ENCODE data around the gene RNF207. TPM values are rescaled to one million over a fixed set of nuclear protein-coding genes. Genes with fewer than 3 reads are reported as not detected.

The RNF207 gene
- total RNA-seq, 1 experiment from 2014 or later, result 9.2 TPM

DNA sequence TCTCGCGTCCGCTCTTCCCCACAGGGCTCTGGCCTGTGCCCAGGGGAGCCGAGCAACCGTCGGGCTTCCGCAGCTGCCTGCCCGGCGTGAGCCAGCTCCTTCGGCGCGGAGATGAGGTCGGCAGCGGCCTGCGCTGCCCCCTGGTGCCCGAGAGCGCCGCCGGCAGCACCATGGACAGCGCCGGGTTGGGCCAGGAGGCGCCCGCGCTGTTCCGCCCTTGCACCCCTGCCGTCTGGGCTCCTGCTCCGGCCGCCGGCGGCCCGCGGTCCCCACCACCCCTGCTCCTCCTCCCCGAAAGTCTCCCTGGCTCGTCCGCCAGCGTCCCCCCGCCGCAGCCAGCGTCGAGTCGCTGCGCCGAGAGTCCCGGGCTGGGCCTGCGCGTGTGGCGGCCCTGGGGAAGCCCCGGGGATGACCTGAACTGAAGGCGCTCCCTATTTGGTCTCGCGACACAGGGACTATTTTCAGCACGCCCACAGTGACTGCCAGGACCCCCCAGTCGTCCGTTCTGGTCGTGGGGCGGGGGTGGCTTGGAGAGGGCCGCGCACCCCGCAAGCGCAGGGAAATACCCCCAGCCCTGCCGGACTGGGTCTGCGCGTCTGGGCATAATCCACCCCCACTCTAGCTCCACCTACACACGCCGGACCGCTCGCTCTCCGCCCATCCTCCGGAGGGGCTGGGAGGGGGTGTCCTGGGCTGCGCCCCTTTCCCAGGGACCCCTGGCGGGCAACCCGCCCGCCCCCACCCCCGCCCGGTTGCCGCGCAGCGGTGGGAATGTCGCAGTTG lies 39.4 kb downstream of the RNF207 start (continued):
- TF ChIP-seq, protein P1, sequence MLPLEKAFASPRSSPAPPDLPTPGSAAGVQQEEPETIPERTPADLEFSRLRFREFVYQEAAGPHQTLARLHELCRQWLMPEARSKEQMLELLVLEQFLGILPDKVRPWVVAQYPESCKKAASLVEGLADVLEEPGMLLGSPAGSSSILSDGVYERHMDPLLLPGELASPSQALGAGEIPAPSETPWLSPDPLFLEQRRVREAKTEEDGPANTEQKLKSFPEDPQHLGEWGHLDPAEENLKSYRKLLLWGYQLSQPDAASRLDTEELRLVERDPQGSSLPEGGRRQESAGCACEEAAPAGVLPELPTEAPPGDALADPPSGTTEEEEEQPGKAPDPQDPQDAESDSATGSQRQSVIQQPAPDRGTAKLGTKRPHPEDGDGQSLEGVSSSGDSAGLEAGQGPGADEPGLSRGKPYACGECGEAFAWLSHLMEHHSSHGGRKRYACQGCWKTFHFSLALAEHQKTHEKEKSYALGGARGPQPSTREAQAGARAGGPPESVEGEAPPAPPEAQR (CRISPR knock-in tag; IDR thresholded peaks at IDR 0.05), result no peak
- TF ChIP-seq OVOL2 (CRISPR knock-in tag; IDR thresholded peaks at IDR 0.05; ENCODE audit: borderline replicate concordance), result no peak
- TF ChIP-seq ZNF396 (CRISPR knock-in tag; IDR thresholded peaks at IDR 0.05; ENCODE audit: borderline replicate concordance), result no peak
- peak; percentile 51; the same call in 1 of the 2 replicates for TF ChIP-seq NFYB (CRISPR knock-in tag; conservative IDR thresholded peaks at IDR 0.05; ENCODE audit: low read depth)
- TF ChIP-seq, protein P2, sequence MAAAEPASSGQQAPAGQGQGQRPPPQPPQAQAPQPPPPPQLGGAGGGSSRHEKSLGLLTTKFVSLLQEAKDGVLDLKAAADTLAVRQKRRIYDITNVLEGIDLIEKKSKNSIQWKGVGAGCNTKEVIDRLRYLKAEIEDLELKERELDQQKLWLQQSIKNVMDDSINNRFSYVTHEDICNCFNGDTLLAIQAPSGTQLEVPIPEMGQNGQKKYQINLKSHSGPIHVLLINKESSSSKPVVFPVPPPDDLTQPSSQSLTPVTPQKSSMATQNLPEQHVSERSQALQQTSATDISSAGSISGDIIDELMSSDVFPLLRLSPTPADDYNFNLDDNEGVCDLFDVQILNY (CRISPR knock-in tag; IDR thresholded peaks at IDR 0.05), result peak; percentile 89
- TF ChIP-seq TEAD4 (CRISPR knock-in tag; IDR thresholded peaks at IDR 0.05), result peak; percentile 95
- TF ChIP-seq, protein P3, sequence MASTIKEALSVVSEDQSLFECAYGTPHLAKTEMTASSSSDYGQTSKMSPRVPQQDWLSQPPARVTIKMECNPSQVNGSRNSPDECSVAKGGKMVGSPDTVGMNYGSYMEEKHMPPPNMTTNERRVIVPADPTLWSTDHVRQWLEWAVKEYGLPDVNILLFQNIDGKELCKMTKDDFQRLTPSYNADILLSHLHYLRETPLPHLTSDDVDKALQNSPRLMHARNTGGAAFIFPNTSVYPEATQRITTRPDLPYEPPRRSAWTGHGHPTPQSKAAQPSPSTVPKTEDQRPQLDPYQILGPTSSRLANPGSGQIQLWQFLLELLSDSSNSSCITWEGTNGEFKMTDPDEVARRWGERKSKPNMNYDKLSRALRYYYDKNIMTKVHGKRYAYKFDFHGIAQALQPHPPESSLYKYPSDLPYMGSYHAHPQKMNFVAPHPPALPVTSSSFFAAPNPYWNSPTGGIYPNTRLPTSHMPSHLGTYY (CRISPR knock-in tag; IDR thresholded peaks at IDR 0.05), result no peak
- TF ChIP-seq ZNF532 (CRISPR knock-in tag; IDR thresholded peaks at IDR 0.05; ENCODE audit: borderline replicate concordance), result no peak
- TF ChIP-seq, protein P4, sequence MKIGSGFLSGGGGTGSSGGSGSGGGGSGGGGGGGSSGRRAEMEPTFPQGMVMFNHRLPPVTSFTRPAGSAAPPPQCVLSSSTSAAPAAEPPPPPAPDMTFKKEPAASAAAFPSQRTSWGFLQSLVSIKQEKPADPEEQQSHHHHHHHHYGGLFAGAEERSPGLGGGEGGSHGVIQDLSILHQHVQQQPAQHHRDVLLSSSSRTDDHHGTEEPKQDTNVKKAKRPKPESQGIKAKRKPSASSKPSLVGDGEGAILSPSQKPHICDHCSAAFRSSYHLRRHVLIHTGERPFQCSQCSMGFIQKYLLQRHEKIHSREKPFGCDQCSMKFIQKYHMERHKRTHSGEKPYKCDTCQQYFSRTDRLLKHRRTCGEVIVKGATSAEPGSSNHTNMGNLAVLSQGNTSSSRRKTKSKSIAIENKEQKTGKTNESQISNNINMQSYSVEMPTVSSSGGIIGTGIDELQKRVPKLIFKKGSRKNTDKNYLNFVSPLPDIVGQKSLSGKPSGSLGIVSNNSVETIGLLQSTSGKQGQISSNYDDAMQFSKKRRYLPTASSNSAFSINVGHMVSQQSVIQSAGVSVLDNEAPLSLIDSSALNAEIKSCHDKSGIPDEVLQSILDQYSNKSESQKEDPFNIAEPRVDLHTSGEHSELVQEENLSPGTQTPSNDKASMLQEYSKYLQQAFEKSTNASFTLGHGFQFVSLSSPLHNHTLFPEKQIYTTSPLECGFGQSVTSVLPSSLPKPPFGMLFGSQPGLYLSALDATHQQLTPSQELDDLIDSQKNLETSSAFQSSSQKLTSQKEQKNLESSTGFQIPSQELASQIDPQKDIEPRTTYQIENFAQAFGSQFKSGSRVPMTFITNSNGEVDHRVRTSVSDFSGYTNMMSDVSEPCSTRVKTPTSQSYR (CRISPR knock-in tag; IDR thresholded peaks at IDR 0.05), result peak; percentile 96
- TF ChIP-seq ZNF317 (CRISPR knock-in tag; IDR thresholded peaks at IDR 0.05; ENCODE audit: borderline replicate concordance, low read depth), result peak; percentile 68; the same call in 1 of the 2 replicates
- peak; percentile 96 for TF ChIP-seq SMAD4 (CRISPR knock-in tag; IDR thresholded peaks at IDR 0.05)
- TF ChIP-seq, protein P5, sequence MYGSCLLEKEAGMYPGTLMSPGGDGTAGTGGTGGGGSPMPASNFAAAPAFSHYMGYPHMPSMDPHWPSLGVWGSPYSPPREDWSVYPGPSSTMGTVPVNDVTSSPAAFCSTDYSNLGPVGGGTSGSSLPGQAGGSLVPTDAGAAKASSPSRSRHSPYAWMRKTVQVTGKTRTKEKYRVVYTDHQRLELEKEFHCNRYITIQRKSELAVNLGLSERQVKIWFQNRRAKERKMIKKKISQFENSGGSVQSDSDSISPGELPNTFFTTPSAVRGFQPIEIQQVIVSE (CRISPR knock-in tag; IDR thresholded peaks at IDR 0.05; ENCODE audit: borderline replicate concordance), result no peak
- TF ChIP-seq, protein P6, sequence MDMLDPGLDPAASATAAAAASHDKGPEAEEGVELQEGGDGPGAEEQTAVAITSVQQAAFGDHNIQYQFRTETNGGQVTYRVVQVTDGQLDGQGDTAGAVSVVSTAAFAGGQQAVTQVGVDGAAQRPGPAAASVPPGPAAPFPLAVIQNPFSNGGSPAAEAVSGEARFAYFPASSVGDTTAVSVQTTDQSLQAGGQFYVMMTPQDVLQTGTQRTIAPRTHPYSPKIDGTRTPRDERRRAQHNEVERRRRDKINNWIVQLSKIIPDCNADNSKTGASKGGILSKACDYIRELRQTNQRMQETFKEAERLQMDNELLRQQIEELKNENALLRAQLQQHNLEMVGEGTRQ (CRISPR knock-in tag; IDR thresholded peaks at IDR 0.05), result no peak
- TF ChIP-seq NR1H2 (CRISPR knock-in tag; IDR thresholded peaks at IDR 0.05), result 0 out of 2 replicates have a peak, but pooled peaks have one; percentile 73
- no peak for TF ChIP-seq SOX15 (CRISPR knock-in tag; IDR thresholded peaks at IDR 0.05)
- no peak for TF ChIP-seq ZNF121 (CRISPR knock-in tag; IDR thresholded peaks at IDR 0.05)
- TF ChIP-seq TP53 (CRISPR knock-in tag; IDR thresholded peaks at IDR 0.05), result peak; percentile 97; the same call in 1 of the 2 replicates
- no peak for TF ChIP-seq STAT6 (CRISPR knock-in tag; conservative IDR thresholded peaks at IDR 0.05; ENCODE audit: low read depth)
- TF ChIP-seq MYBL2 (CRISPR knock-in tag; IDR thresholded peaks at IDR 0.05), result peak; percentile 93
- TF ChIP-seq CREB1 (CRISPR knock-in tag; IDR thresholded peaks at IDR 0.05), result peak; percentile 94
- peak; percentile 98 for TF ChIP-seq ZNF219 (CRISPR knock-in tag; IDR thresholded peaks at IDR 0.05; ENCODE audit: borderline replicate concordance)
- TF ChIP-seq GRHL2 (CRISPR knock-in tag; IDR thresholded peaks at IDR 0.05; ENCODE audit: insufficient replicate concordance, severe bottlenecking), result no peak

Data from WTC11 (cell line).